ENCODE measurements around the gene SNCAIP.

Gene SNCAIP

DNA sequence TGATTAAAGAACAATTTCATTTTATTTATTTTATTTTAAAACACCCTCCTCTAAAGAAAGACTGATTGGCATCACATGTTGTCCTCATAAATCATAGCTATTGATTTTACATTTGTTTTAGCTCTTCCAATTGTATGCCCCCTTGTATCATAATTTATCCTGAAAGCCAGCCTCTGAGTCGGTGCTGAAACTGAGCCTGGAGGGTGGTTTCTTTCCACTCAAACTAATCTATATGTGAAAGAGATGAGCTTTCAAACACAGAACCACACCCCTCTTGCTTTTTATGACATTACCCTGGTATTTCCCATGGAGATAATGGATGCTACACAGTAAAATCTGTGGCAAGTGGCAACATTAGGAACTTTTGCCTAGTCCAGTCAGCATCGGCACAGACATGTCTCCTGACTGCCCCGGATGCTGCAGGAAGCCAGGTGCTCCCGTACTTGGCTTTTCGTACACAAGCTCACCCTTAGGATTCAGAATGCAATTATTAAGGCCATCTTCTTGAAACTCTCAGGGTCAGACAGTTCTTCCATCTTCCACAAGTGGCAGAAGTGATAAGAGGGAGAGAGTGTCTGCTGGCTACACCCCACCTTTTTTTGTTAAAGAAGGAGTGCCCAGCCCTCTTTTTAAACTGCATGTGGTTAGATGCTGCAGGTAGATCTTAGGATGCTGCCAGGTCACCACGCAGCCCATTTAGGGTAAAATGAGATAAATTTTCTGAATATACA lies 91.1 kb downstream of the SNCAIP start:
- DNase-seq (ENCODE audit: low spot score), result no peak
- H2BK120ac ChIP-seq (ENCODE audit: low read depth, low read length), result no peak overlapping the region

DNA sequence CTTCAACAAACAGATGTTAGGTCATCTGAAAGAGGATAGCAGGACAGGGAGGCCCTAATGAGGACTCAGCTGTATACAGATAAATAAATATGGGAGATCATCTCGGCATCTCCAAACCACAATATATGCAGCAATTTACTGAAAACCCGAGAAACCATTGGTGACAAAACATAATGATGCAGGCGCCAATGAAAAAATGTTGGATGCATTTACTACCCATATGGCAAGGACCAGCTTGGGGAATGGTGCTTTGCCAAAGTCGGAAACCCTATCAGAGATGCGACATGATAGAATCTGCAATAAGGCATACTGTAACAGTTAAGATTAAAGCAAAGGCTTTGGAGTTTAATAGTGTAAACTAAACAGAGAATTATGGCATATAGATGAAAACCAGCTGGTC lies 92.0 kb downstream of the SNCAIP start:
- Histone ChIP-seq H3K9me3 (replicated peaks in 1 of 2; ENCODE audit: control insufficient read depth in 2 of 2, insufficient read depth in 1 of 2, low read depth in 1 of 2, low read length in 2 of 2) (no peaks in the 10 kb centered on the region), H3K4ac (ENCODE audit: low read length) (no peak overlapping the region), H3K27me3 (ENCODE audit: control insufficient read depth in 3 of 3, insufficient read depth in 3 of 3, low read depth in 1 of 3, low read length in 3 of 3) (no peaks in the 10 kb centered on the region), H3K27ac (replicated peaks; ENCODE audit: low read length) (no peak overlapping the region), H2BK120ac (ENCODE audit: low read depth, low read length) (no peak overlapping the region), H2BK5ac (ENCODE audit: low read length) (no peak overlapping the region), H3K79me1 (ENCODE audit: low read depth, low read length) (no peaks in the 10 kb centered on the region), H3K4me1 (ENCODE audit: control insufficient read depth in 2 of 2, insufficient read depth in 1 of 2, low read depth in 1 of 2, low read length in 2 of 2) (peaks cover 0 to 3% of the 10 kb centered on the region in 2 donors), H3K4me2 (ENCODE audit: insufficient read depth, low read length, poor library complexity, severe bottlenecking) (no peak overlapping the region), H3K23ac (ENCODE audit: low read depth, low read length, poor library complexity) (no peak overlapping the region), H2BK12ac (ENCODE audit: low read length) (no peak overlapping the region), H2AFZ (ENCODE audit: low read length) (no peak overlapping the region), H4K8ac (ENCODE audit: low read depth, low read length) (no peak overlapping the region), H3K14ac (ENCODE audit: low read length) (no peak overlapping the region), H2AK5ac (ENCODE audit: low read depth, low read length) (no peak overlapping the region), H3K9ac (ENCODE audit: low read depth, low read length, poor library complexity) (no peak overlapping the region), H2BK15ac (ENCODE audit: low read length) (no peak overlapping the region), H3K4me3 (ENCODE audit: low read length in 2 of 2) (no peak overlapping the region), H3K36me3 (replicated peaks in 1 of 2; ENCODE audit: control insufficient read depth in 2 of 2, insufficient read depth in 2 of 2, low read length in 2 of 2) (no peaks in the 10 kb centered on the region), H4K91ac (ENCODE audit: low read depth, low read length, poor library complexity) (no peak overlapping the region), H3K18ac (ENCODE audit: low read length) (no peak overlapping the region)
- DNase-seq (ENCODE audit: low spot score), result no peak
- WGBS, 2 donors (ENCODE audit: extremely low coverage in 2 of 2, insufficient read length in 2 of 2, insufficient replicate concordance in 1 of 2), result no CpG with 5 or more reads among the region's 5 CpGs

More for the DNA sequence above, 91.1 kb downstream of the SNCAIP start:
- H4K8ac ChIP-seq (ENCODE audit: low read depth, low read length), result no peak overlapping the region
- no peak overlapping the region for H2BK5ac ChIP-seq (ENCODE audit: low read length)
- no peak overlapping the region for H3K27ac ChIP-seq (replicated peaks; ENCODE audit: low read length)
- peaks cover 0 to 3% of the 10 kb centered on the region in 2 donors for H3K4me1 ChIP-seq (ENCODE audit: control insufficient read depth in 2 of 2, insufficient read depth in 1 of 2, low read depth in 1 of 2, low read length in 2 of 2)
- H3K36me3 ChIP-seq (replicated peaks in 1 of 2; ENCODE audit: control insufficient read depth in 2 of 2, insufficient read depth in 2 of 2, low read length in 2 of 2), result no peaks in the 10 kb centered on the region
- no peaks in the 10 kb centered on the region for H3K79me1 ChIP-seq (ENCODE audit: low read depth, low read length)
- no peak overlapping the region for H3K23ac ChIP-seq (ENCODE audit: low read depth, low read length, poor library complexity)
- H4K91ac ChIP-seq (ENCODE audit: low read depth, low read length, poor library complexity), result no peak overlapping the region
- H3K14ac ChIP-seq (ENCODE audit: low read length), result no peak overlapping the region
- no peak overlapping the region for H3K9ac ChIP-seq (ENCODE audit: low read depth, low read length, poor library complexity)
- no peak overlapping the region for H3K18ac ChIP-seq (ENCODE audit: low read length)
- no peak overlapping the region for H2BK15ac ChIP-seq (ENCODE audit: low read length)
- no peak overlapping the region for H3K4me3 ChIP-seq (ENCODE audit: low read length in 2 of 2)
- H2BK12ac ChIP-seq (ENCODE audit: low read length), result no peak overlapping the region
- no peak overlapping the region for H2AK5ac ChIP-seq (ENCODE audit: low read depth, low read length)
- H2AFZ ChIP-seq (ENCODE audit: low read length), result no peak overlapping the region
- no peaks in the 10 kb centered on the region for H3K27me3 ChIP-seq (ENCODE audit: control insufficient read depth in 3 of 3, insufficient read depth in 3 of 3, low read depth in 1 of 3, low read length in 3 of 3)
- no peak overlapping the region for H3K4ac ChIP-seq (ENCODE audit: low read length)
- no CpG with 5 or more reads among the region's 6 CpGs for WGBS, 2 donors (ENCODE audit: extremely low coverage in 2 of 2, insufficient read length in 2 of 2, insufficient replicate concordance in 1 of 2)
- H3K9me3 ChIP-seq (replicated peaks in 1 of 2; ENCODE audit: control insufficient read depth in 2 of 2, insufficient read depth in 1 of 2, low read depth in 1 of 2, low read length in 2 of 2), result no peaks in the 10 kb centered on the region
- no peak overlapping the region for H3K4me2 ChIP-seq (ENCODE audit: insufficient read depth, low read length, poor library complexity, severe bottlenecking)

DNA sequence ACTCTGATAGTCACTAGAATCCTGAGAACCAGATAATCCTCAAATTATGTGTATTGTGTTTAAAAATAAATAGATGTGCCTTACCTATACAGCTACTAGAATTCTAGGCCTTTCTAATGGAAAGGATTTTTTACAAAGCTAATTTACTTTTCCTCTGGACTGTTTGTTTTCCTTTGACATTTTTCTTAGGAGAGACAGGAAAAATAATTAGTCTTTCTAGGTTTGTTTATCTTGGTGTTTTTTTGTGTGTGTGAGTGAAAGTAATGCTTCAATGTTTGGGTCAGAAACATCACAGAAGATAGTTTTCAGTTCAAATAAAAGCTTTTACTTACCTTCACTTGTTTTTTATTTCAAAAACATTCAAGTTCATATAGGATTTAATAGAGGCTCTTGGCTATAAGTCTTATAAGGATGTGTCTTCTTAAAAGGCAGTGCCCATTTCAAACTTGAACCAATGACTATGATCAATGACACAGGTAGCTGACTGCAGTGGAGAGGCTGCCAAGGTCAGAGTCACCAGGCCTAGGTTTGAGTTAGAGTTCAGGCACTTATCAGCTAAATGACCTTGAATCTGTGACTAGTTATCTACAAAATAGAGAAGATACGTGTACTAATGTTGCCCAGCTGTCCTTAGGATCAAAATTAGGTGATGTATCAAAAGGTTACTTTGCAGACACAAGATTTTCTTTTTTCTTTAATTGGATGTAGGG lies 92.8 kb downstream of the SNCAIP start:
- no peak overlapping the region for H3K4me3 ChIP-seq (ENCODE audit: low read length in 2 of 2)
- H3K4ac ChIP-seq (ENCODE audit: low read length), result no peak overlapping the region
- H4K91ac ChIP-seq (ENCODE audit: low read depth, low read length, poor library complexity), result no peak overlapping the region
- no CpG with 5 or more reads among the region's 1 CpG for WGBS, 2 donors (ENCODE audit: extremely low coverage in 2 of 2, insufficient read length in 2 of 2, insufficient replicate concordance in 1 of 2)
- no peak overlapping the region for H2BK5ac ChIP-seq (ENCODE audit: low read length)
- H2BK15ac ChIP-seq (ENCODE audit: low read length), result no peak overlapping the region
- H3K4me2 ChIP-seq (ENCODE audit: insufficient read depth, low read length, poor library complexity, severe bottlenecking), result no peak overlapping the region
- no peak overlapping the region for H2AFZ ChIP-seq (ENCODE audit: low read length)
- H3K9me3 ChIP-seq (replicated peaks in 1 of 2; ENCODE audit: control insufficient read depth in 2 of 2, insufficient read depth in 1 of 2, low read depth in 1 of 2, low read length in 2 of 2), result no peaks in the 10 kb centered on the region
- H3K79me1 ChIP-seq (ENCODE audit: low read depth, low read length), result no peaks in the 10 kb centered on the region
- H3K36me3 ChIP-seq (replicated peaks in 1 of 2; ENCODE audit: control insufficient read depth in 2 of 2, insufficient read depth in 2 of 2, low read length in 2 of 2), result no peaks in the 10 kb centered on the region
- H2AK5ac ChIP-seq (ENCODE audit: low read depth, low read length), result no peak overlapping the region
- H3K9ac ChIP-seq (ENCODE audit: low read depth, low read length, poor library complexity), result no peak overlapping the region
- no peak overlapping the region for H2BK12ac ChIP-seq (ENCODE audit: low read length)
- H3K14ac ChIP-seq (ENCODE audit: low read length), result no peak overlapping the region
- H2BK120ac ChIP-seq (ENCODE audit: low read depth, low read length), result no peak overlapping the region
- H3K4me1 ChIP-seq (ENCODE audit: control insufficient read depth in 2 of 2, insufficient read depth in 1 of 2, low read depth in 1 of 2, low read length in 2 of 2), result peaks cover 0 to 3% of the 10 kb centered on the region in 2 donors
- no peak overlapping the region for H3K23ac ChIP-seq (ENCODE audit: low read depth, low read length, poor library complexity)
- H3K27me3 ChIP-seq (ENCODE audit: control insufficient read depth in 3 of 3, insufficient read depth in 3 of 3, low read depth in 1 of 3, low read length in 3 of 3), result no peaks in the 10 kb centered on the region
- H4K8ac ChIP-seq (ENCODE audit: low read depth, low read length), result no peak overlapping the region
- no peak for DNase-seq (ENCODE audit: low spot score)
- no peak overlapping the region for H3K27ac ChIP-seq (replicated peaks; ENCODE audit: low read length)
- no peak overlapping the region for H3K18ac ChIP-seq (ENCODE audit: low read length)

DNA sequence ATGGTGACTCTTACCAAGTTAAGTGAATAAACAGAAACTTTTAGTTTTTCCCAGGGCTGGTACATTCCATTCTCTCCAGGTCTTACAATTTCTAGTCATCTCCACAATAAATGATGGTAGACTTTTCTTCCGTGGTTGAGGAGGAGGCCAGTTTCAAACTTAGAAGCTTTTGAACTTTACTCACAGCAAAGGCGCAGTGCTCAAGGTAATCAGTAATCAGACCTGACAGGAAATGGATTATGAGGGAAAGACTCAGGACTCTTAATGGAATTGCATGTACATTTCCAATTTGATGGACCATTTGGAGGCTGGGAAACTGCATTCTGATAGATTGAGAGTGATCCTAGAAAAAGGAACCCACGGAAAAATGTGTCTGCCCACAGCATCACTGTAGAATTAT lies 93.7 kb downstream of the SNCAIP start:
- H3K4me3 ChIP-seq (ENCODE audit: low read length in 2 of 2), result no peak overlapping the region
- no peak overlapping the region for H2BK5ac ChIP-seq (ENCODE audit: low read length)
- H3K4me1 ChIP-seq (ENCODE audit: control insufficient read depth in 2 of 2, insufficient read depth in 1 of 2, low read depth in 1 of 2, low read length in 2 of 2), result peaks cover 0 to 3% of the 10 kb centered on the region in 2 donors
- no peak overlapping the region for H3K9ac ChIP-seq (ENCODE audit: low read depth, low read length, poor library complexity)
- H3K27ac ChIP-seq (replicated peaks; ENCODE audit: low read length), result no peak overlapping the region
- WGBS, 2 donors (ENCODE audit: extremely low coverage in 2 of 2, insufficient read length in 2 of 2, insufficient replicate concordance in 1 of 2), result no CpG with 5 or more reads among the region's 3 CpGs
- H3K9me3 ChIP-seq (replicated peaks in 1 of 2; ENCODE audit: control insufficient read depth in 2 of 2, insufficient read depth in 1 of 2, low read depth in 1 of 2, low read length in 2 of 2), result no peaks in the 10 kb centered on the region
- no peak overlapping the region for H4K91ac ChIP-seq (ENCODE audit: low read depth, low read length, poor library complexity)
- H4K8ac ChIP-seq (ENCODE audit: low read depth, low read length), result no peak overlapping the region
- no peak overlapping the region for H2BK12ac ChIP-seq (ENCODE audit: low read length)
- no peaks in the 10 kb centered on the region for H3K79me1 ChIP-seq (ENCODE audit: low read depth, low read length)
- H3K27me3 ChIP-seq (ENCODE audit: control insufficient read depth in 3 of 3, insufficient read depth in 3 of 3, low read depth in 1 of 3, low read length in 3 of 3), result no peaks in the 10 kb centered on the region
- H2AK5ac ChIP-seq (ENCODE audit: low read depth, low read length), result no peak overlapping the region
- H2AFZ ChIP-seq (ENCODE audit: low read length), result no peak overlapping the region
- no peak overlapping the region for H3K18ac ChIP-seq (ENCODE audit: low read length)
- no peaks in the 10 kb centered on the region for H3K36me3 ChIP-seq (replicated peaks in 1 of 2; ENCODE audit: control insufficient read depth in 2 of 2, insufficient read depth in 2 of 2, low read length in 2 of 2)
- H3K23ac ChIP-seq (ENCODE audit: low read depth, low read length, poor library complexity), result no peak overlapping the region
- H3K4ac ChIP-seq (ENCODE audit: low read length), result no peak overlapping the region
- H2BK120ac ChIP-seq (ENCODE audit: low read depth, low read length), result no peak overlapping the region
- DNase-seq (ENCODE audit: low spot score), result no peak
- no peak overlapping the region for H3K14ac ChIP-seq (ENCODE audit: low read length)
- H2BK15ac ChIP-seq (ENCODE audit: low read length), result no peak overlapping the region
- H3K4me2 ChIP-seq (ENCODE audit: insufficient read depth, low read length, poor library complexity, severe bottlenecking), result no peak overlapping the region
